Glomerular endothelial cell (primary cell): ENCODE data around the gene TRPM2. TPM values are rescaled to one million over a fixed set of nuclear protein-coding genes. Genes with fewer than 3 reads are reported as not detected.

Experiments used
- DNase-seq: peaks from one replicate; pipeline ENCODE4 v3.0.0-alpha.2; 2011; ENCODE audit warnings: low read depth, low spot score; ENCODE audit errors: extremely low read depth
- total RNA-seq: library from RNA; depleted of rRNA; stranded (reverse); fragments of >200 nt; gene quantifications from 2 replicates; pipeline ENCODE4 v1.2.3, GENCODE V29; 2015

The TRPM2 gene
- total RNA-seq, 1 donor from 2014 or later: 3.4 TPM

- DNase-seq: no peak
These were observed 102.9 kb downstream of the TRPM2 start for GRCh38 chr21:44456214-44456914.

GRCh38 chr21:44456915-44457736 lies 103.7 kb downstream of the TRPM2 start:
- no peak for DNase-seq

- no peak for DNase-seq
These were observed 105.7 kb downstream of the TRPM2 start for GRCh38 chr21:44458971-44459711.

- DNase-seq: no peak
These were observed 106.5 kb downstream of the TRPM2 start for GRCh38 chr21:44459712-44460440.

GRCh38 chr21:44460441-44460755 lies 107.0 kb downstream of the TRPM2 start:
- DNase-seq: no peak

GRCh38 chr21:44461005-44461404 lies 107.6 kb downstream of the TRPM2 start:
- DNase-seq: no peak

GRCh38 chr21:44461464-44462001 lies 108.1 kb downstream of the TRPM2 start:
- DNase-seq: no peak

- no peak for DNase-seq
These were observed 108.8 kb downstream of the TRPM2 start for GRCh38 chr21:44462086-44462833.

- no peak for DNase-seq
These were observed 109.4 kb downstream of the TRPM2 start for GRCh38 chr21:44462834-44463200.

- DNase-seq: no peak
These were observed 110.3 kb downstream of the TRPM2 start for GRCh38 chr21:44463724-44464123.

- DNase-seq: no peak
These were observed 110.9 kb downstream of the TRPM2 start for GRCh38 chr21:44464351-44464750.

- DNase-seq: no peak
These were observed 113.0 kb downstream of the TRPM2 start for GRCh38 chr21:44466351-44466954.

- no peak for DNase-seq
These were observed 113.8 kb downstream of the TRPM2 start for GRCh38 chr21:44466996-44467858.

- DNase-seq: no peak
These were observed 114.4 kb downstream of the TRPM2 start for GRCh38 chr21:44467859-44468195.

- no peak for DNase-seq
These were observed 117.9 kb downstream of the TRPM2 start for GRCh38 chr21:44471341-44471740.

GRCh38 chr21:44471996-44472395 lies 118.6 kb downstream of the TRPM2 start:
- DNase-seq: no peak

- DNase-seq: no peak
These were observed 120.6 kb downstream of the TRPM2 start for GRCh38 chr21:44473915-44474555.

- no peak for DNase-seq
These were observed 121.9 kb downstream of the TRPM2 start for GRCh38 chr21:44475266-44475845.
